K562 (cell line): ENCODE data around the gene SNAP23. TPM values are rescaled to one million over a fixed set of nuclear protein-coding genes. Genes with fewer than 3 reads are reported as not detected.
A peak's percentile ranks its signal among the peaks of the same experiment; 100 is the strongest.

ENCODE experiments used
- ATAC-seq: fragments of 200-7000 bp; cut with Tn5 transposase; 3 replicates; pipeline ENCODE4 v1.9.1; 2020; ENCODE audit warnings: moderate library complexity
- BruUV-seq: library from RNA; stranded (reverse); fragments of 400-500 nt; replicated peaks from 2 replicates; lab custom pipeline; 2021; lab: Mats Ljungman, UMichigan
- CTCF ChIA-PET: fragments of 300-600 bp; formaldehyde crosslinking; extraction: SDS; loops from one replicate; lab custom pipeline; 2021; ENCODE audit warnings: low intra/inter-chr PET ratio; lab: Yijun Ruan, JAX
- POLR2A ChIA-PET: fragments of 300-600, 350-650 bp; sonication (Branson Sonifier 250); formaldehyde crosslinking; extraction: SDS; loops from one replicate; lab custom pipeline; 2021; ENCODE audit warnings: antibody characterized with exemption, inconsistent platforms; lab: Yijun Ruan, JAX
- DNase-seq, 4 experiments: peaks; one replicate each; pipeline versions ENCODE4 v3.0.0 to v3.0.0-alpha.2; 2011 to 2018; ENCODE audit warnings: low spot score in 3 of 4, mixed read lengths in 3 of 4; ENCODE audit errors: extremely low read depth in 1 of 4
- FAIRE-seq: peaks from 2 replicates; lab custom pipeline; 2011; peaks lifted over from hg19 to GRCh38; lab: Jason Lieb, UNC
- H2AFZ ChIP-seq: 2 replicates; pipeline ENCODE4 v1.6.0; 2011; ENCODE audit warnings: low read depth, low read length, control low read depth, inconsistent platforms
- H3K27ac ChIP-seq: fragments of 200-600 bp; 3 replicates; pipeline ENCODE4 v1.8.0; 2011; ENCODE audit warnings: low read depth, mild to moderate bottlenecking, control low read depth, inconsistent platforms, low read length, moderate library complexity, mixed read lengths; ENCODE audit errors: extremely low read depth
- H3K27me3 ChIP-seq, 2 experiments: fragments of 300-600 bp in 1 of 2; 2 replicates in 1 of 2; 3 replicates in 1 of 2; pipeline versions ENCODE4 v1.6.0 to v1.8.0; 2011; ENCODE audit warnings: inconsistent platforms in 2 of 2, low read length in 2 of 2, mild to moderate bottlenecking in 1 of 2, mixed read lengths in 1 of 2, moderate library complexity in 1 of 2; ENCODE audit not compliant: control insufficient read depth in 2 of 2, insufficient read depth in 2 of 2
- H3K36me3 ChIP-seq: fragments of 300-600 bp; 3 replicates; pipeline ENCODE4 v1.8.0; 2011; ENCODE audit warnings: mild to moderate bottlenecking, low read length, inconsistent platforms; ENCODE audit not compliant: control insufficient read depth, insufficient read depth
- H3K4me1 ChIP-seq, 2 experiments: fragments of 200-600 bp in 1 of 2; replicated peaks in 1 of 2; 2 replicates in 1 of 2; 3 replicates in 1 of 2; pipeline versions ENCODE4 v1.5.1 to v1.8.0; 2011; ENCODE audit warnings: inconsistent platforms in 2 of 2, low read length in 2 of 2, mild to moderate bottlenecking in 1 of 2, mixed read lengths in 1 of 2, moderate library complexity in 1 of 2; ENCODE audit not compliant: control insufficient read depth in 2 of 2, insufficient read depth in 2 of 2
- H3K4me2 ChIP-seq: 2 replicates; pipeline ENCODE4 v1.6.1; 2011; ENCODE audit warnings: low read length, control low read depth, inconsistent platforms, mixed read lengths; ENCODE audit not compliant: insufficient read depth
- H3K4me3 ChIP-seq: fragments of 200-600 bp; sonication (generic), shearing (Covaris generic); 2 replicates; pipeline ENCODE4 v1.5.1; 2016; ENCODE audit warnings: control low read depth, inconsistent platforms
- H3K79me2 ChIP-seq: fragments of 200-600 bp; 3 replicates; pipeline ENCODE4 v1.8.0; 2011; ENCODE audit warnings: low read length, inconsistent platforms; ENCODE audit not compliant: control insufficient read depth, insufficient read depth
- H3K9ac ChIP-seq, 2 experiments: 2 replicates each; pipeline versions ENCODE4 v1.6.0 to v1.6.1; 2011; ENCODE audit warnings: low read depth in 2 of 2, low read length in 2 of 2, control low read depth in 1 of 2, inconsistent platforms in 1 of 2, mild to moderate bottlenecking in 1 of 2, mixed read lengths in 1 of 2; ENCODE audit not compliant: insufficient read depth in 1 of 2
- H3K9me1 ChIP-seq: one replicate; pipeline ENCODE4 v1.6.0; 2011; ENCODE audit warnings: inconsistent platforms, mild to moderate bottlenecking, low read length, moderate library complexity; ENCODE audit not compliant: control insufficient read depth, insufficient read depth
- H3K9me3 ChIP-seq: replicated peaks from 2 replicates; pipeline ENCODE4 v1.5.1; 2011; ENCODE audit warnings: low read depth, low read length, inconsistent platforms; ENCODE audit not compliant: control insufficient read depth, insufficient read depth
- H4K20me1 ChIP-seq: replicated peaks from 2 replicates; pipeline ENCODE4 v1.6.1; 2011; ENCODE audit warnings: low read length, inconsistent platforms, mixed read lengths; ENCODE audit not compliant: control insufficient read depth, insufficient read depth
- ARNT ChIP-seq, 2 experiments: fragments of 450-650 bp; IDR thresholded peaks; 2 replicates each; pipeline ENCODE4 v1.6.1; 2016; ENCODE audit warnings: mild to moderate bottlenecking in 1 of 2
- DIDO1 ChIP-seq: fragments of 450-650 bp; IDR thresholded peaks from 2 replicates; pipeline ENCODE4 v1.6.1; 2016; ENCODE audit warnings: low read depth, missing biosample characterization, missing genetic modification characterization
- ELK3 ChIP-seq: fragments of 450-650 bp; formaldehyde crosslinking; IDR thresholded peaks from 2 replicates; pipeline ENCODE4 v1.4.0; 2020; ENCODE audit warnings: mild to moderate bottlenecking
- EP300 ChIP-seq: IDR thresholded peaks from 2 replicates; pipeline ENCODE4 v1.6.1; 2012; ENCODE audit warnings: low read length, improper control_type of control experiment
- ETV1 ChIP-seq: fragments of 450-650 bp; conservative IDR thresholded peaks from 2 replicates; pipeline ENCODE4 v1.6.1; 2016; ENCODE audit warnings: missing genetic modification characterization, control low read depth, low read depth, missing compliant biosample characterization
- GABPA ChIP-seq: fragments of 200-800 bp; sonication (Bioruptor generic); conservative IDR thresholded peaks from 2 replicates; pipeline ENCODE4 v1.6.1; 2016; ENCODE audit warnings: low read depth, missing genetic modification characterization, missing compliant biosample characterization
- HDAC8 ChIP-seq: fragments of 450-650 bp; IDR thresholded peaks from 2 replicates; pipeline ENCODE4 v1.6.1; 2016; ENCODE audit warnings: mild to moderate bottlenecking, missing genetic modification characterization, moderate library complexity, missing compliant biosample characterization
- KAT7 ChIP-seq: sonication (generic); formaldehyde crosslinking; IDR thresholded peaks from 2 replicates; pipeline ENCODE4 v1.8.0; 2022; ENCODE audit warnings: missing genetic modification reagents, mild to moderate bottlenecking, borderline replicate concordance
- LEF1 ChIP-seq: fragments of 450-650 bp; IDR thresholded peaks from 2 replicates; pipeline ENCODE4 v1.6.1; 2016; ENCODE audit warnings: mild to moderate bottlenecking
- MYC ChIP-seq, 2 experiments: fragments of 250-450 bp in 1 of 2; sonication (Bioruptor Pico) in 1 of 2; IDR thresholded peaks; 2 replicates each; pipeline versions ENCODE4 v1.5.1 to v1.6.1; 2012 to 2021; ENCODE audit warnings: low read depth in 2 of 2, borderline replicate concordance in 1 of 2, improper control_type of control experiment in 1 of 2, low read length in 1 of 2, mild to moderate bottlenecking in 1 of 2, moderate library complexity in 1 of 2
- POU5F1 ChIP-seq: fragments of 150-350 bp; IDR thresholded peaks from 2 replicates; pipeline ENCODE4 v1.6.1; 2014; ENCODE audit warnings: borderline replicate concordance, low read length, low read depth, mild to moderate bottlenecking; ENCODE audit not compliant: partially characterized antibody
- RAD51 ChIP-seq: fragments of 450-650 bp; IDR thresholded peaks from 2 replicates; pipeline ENCODE4 v1.7.1; 2016; ENCODE audit warnings: low read depth, mild to moderate bottlenecking, borderline replicate concordance
- XRCC4 ChIP-seq: IDR thresholded peaks from one replicate; pipeline ENCODE4 v1.6.1; 2011; ENCODE audit not compliant: insufficient read depth, insufficient read length; ENCODE audit errors: extremely low read depth
- ZFX ChIP-seq: sonication (generic); formaldehyde crosslinking; IDR thresholded peaks from 2 replicates; pipeline ENCODE4 v1.8.0; 2022; ENCODE audit warnings: mild to moderate bottlenecking, missing genetic modification reagents, moderate library complexity
- ZKSCAN1 ChIP-seq: fragments of 150-350 bp; IDR thresholded peaks from 2 replicates; pipeline ENCODE4 v1.6.1; 2016; ENCODE audit warnings: low read depth, low read length
- WGBS: fragments of 100-300 bp; shearing (Covaris generic); methylation state at CpG from one replicate; pipeline ENCODE4 v1.1.6; 2016; ENCODE audit warnings: low coverage, mixed read lengths; ENCODE audit not compliant: insufficient coverage; ENCODE audit errors: missing lambda C conversion rate; 5-methylcytosine and 5-hydroxymethylcytosine counted together
- in situ Hi-C: fragments of 300-500 bp; cut with MboI; formaldehyde crosslinking; loops from 4 replicates; pipeline ENCODE4 v1.15.0; 2018; ENCODE audit warnings: inconsistent platforms, mixed read lengths
- intact Hi-C: fragments of 100-400 bp; cut with micrococcal nuclease; formaldehyde crosslinking; loops from 2 replicates; pipeline ENCODE4 v1.14.2; 2022
- polyA plus RNA-seq, 8 experiments: library from polyadenylated mRNA; depleted of rRNA in 4 of 8; stranded (reverse) in 5 of 8; unstranded in 3 of 8; fragments of >200 nt; fragmentation: Nextera tagmentation in 2 of 8; fragmentation: Illumina TruSeq in 1 of 8; extraction: Ambion mirVana in 2 of 8; extraction: Trizol in 1 of 8; gene quantifications; 2 replicates each; pipeline versions ENCODE4 v1.2.1 to v1.2.3, GENCODE V29; 2011 to 2014; ENCODE audit warnings: inconsistent platforms in 1 of 8, missing spikeins in 1 of 8
- total RNA-seq, 7 experiments: library from RNA; depleted of rRNA in 6 of 7; stranded (reverse); fragments of >200 nt in 6 of 7; fragmentation: Illumina TruSeq in 2 of 7; extraction: Trizol in 2 of 7; gene quantifications; 2 replicates each; pipeline versions ENCODE4 v1.2.1 to v1.2.3, GENCODE V29; 2011 to 2021; ENCODE audit warnings: low replicate concordance in 1 of 7
- TF ChIP-seq, protein P1 (sequence below): fragments of 450-650 bp; IDR thresholded peaks from one replicate; pipeline ENCODE4 v1.6.1; 2018; ENCODE audit warnings: mild to moderate bottlenecking, moderate library complexity; ENCODE audit not compliant: partially characterized antibody
- TF ChIP-seq, protein P2 (sequence below): fragments of 450-650 bp; IDR thresholded peaks from 2 replicates; pipeline ENCODE4 v1.6.1; 2014; ENCODE audit warnings: low read depth, mild to moderate bottlenecking, moderate library complexity, borderline replicate concordance

SNAP23 gene
- total and polyA plus RNA-seq, 9 of the 15 experiments (the other 6 are each of a cell fraction or from before 2014, with no cell fraction given), result 78.9 to 168 (median 117) TPM

DNA sequence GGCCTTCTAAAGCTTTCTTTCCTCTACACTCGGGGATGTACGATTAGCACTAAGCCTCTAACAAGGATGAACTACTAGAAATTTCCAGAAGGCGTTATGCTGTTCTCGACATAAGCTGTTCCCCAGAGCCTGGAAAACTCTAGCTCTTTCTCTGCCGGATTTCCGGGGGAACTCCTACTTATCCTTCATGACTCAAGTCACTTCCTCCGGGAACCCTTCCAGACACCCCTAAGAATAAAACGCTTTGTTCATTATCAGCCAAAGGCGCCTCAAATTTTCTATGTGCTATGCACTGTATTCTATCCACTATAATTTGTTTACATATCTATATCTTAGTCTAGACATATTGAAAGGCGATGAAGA is 455 bp upstream of the SNAP23 start:
- H2AFZ ChIP-seq, result peak overlapping the region; percentile 98
- ChIA-PET POLR2A (interaction anchor here (0.6 to 2.1 kb wide), 8 partner anchors 10 to 1569 kb away, joined by 3 to 13 read pairs (median 3); no protein-coding TSS in a partner anchor), CTCF (no interaction called here)
- intact Hi-C loops (loop anchor here (2.0 kb wide), 1 partner anchor 54 kb away; the partner anchor contains the start of genes HAUS2 and LRRC57), in situ Hi-C loops (no loop called here)
- no peaks in the 10 kb centered on the region for H3K9me3 ChIP-seq
- H3K9me1 ChIP-seq, result no peaks in the 10 kb centered on the region
- DNase-seq (peak in 2 of 4 experiments; percentile 12 to 46), FAIRE-seq (no peak), ATAC-seq (no peak)
- H3K9ac ChIP-seq, result peak overlapping the region in 1 of 2 experiments; percentile 87; a peak in 2 of 4 replicates
- peak overlapping the region; percentile 98 for H3K4me2 ChIP-seq
- peaks cover 6% of the 10 kb centered on the region; the same call in 1 of the 3 replicates for H3K36me3 ChIP-seq
- peaks cover 14 to 28% of the 10 kb centered on the region in 2 experiments for H3K4me1 ChIP-seq
- no peaks in the 10 kb centered on the region for H3K27me3 ChIP-seq
- H4K20me1 ChIP-seq, result no peaks in the 10 kb centered on the region
- H3K4me3 ChIP-seq, result peak overlapping the region; percentile 74
- peaks cover 47% of the 10 kb centered on the region for H3K79me2 ChIP-seq
- peak overlapping the region; percentile 84 for H3K27ac ChIP-seq
- WGBS, result 5% methylated on average over 10 of the region's 10 CpGs
- no TSS peak for BruUV-seq
- TF ChIP-seq ETV1 (tag) (0 out of 2 replicates have a peak, but pooled peaks have one; percentile 16), RAD51 (no peak), HDAC8 (tag) (no peak), POU5F1 (no peak), LEF1 (0 out of 2 replicates have a peak, but pooled peaks have one; percentile 8), DIDO1 (no peak), ZFX (CRISPR knock-in tag) (peak; percentile 22; the same call in 1 of the 2 replicates), XRCC4 (no peak), GABPA (tag) (peak; percentile 82), ZKSCAN1 (no peak), ELK3 (no peak), ARNT (IDR thresholded peaks at IDR 0.05) (peak in 1 of 2 experiments; percentile 75; a peak in 1 of 4 replicates), MYC (IDR thresholded peaks at IDR 0.05; ENCODE audit: low read depth, low read length) (no peak), MYC (CRISPR knock-in tag; IDR thresholded peaks at IDR 0.05; ENCODE audit: borderline replicate concordance, low read depth) (no peak), KAT7 (CRISPR knock-in tag) (0 out of 2 replicates have a peak, but pooled peaks have one; percentile 64), EP300 (peak; percentile 34; the same call in 1 of the 2 replicates)
- TF ChIP-seq, protein P1, sequence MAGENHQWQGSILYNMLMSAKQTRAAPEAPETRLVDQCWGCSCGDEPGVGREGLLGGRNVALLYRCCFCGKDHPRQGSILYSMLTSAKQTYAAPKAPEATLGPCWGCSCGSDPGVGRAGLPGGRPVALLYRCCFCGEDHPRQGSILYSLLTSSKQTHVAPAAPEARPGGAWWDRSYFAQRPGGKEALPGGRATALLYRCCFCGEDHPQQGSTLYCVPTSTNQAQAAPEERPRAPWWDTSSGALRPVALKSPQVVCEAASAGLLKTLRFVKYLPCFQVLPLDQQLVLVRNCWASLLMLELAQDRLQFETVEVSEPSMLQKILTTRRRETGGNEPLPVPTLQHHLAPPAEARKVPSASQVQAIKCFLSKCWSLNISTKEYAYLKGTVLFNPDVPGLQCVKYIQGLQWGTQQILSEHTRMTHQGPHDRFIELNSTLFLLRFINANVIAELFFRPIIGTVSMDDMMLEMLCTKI, result no peak
- TF ChIP-seq, protein P2, sequence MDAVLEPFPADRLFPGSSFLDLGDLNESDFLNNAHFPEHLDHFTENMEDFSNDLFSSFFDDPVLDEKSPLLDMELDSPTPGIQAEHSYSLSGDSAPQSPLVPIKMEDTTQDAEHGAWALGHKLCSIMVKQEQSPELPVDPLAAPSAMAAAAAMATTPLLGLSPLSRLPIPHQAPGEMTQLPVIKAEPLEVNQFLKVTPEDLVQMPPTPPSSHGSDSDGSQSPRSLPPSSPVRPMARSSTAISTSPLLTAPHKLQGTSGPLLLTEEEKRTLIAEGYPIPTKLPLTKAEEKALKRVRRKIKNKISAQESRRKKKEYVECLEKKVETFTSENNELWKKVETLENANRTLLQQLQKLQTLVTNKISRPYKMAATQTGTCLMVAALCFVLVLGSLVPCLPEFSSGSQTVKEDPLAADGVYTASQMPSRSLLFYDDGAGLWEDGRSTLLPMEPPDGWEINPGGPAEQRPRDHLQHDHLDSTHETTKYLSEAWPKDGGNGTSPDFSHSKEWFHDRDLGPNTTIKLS, result peak; percentile 88; the same call in 1 of the 2 replicates
